PC-3 (cell line): ENCODE results near the gene PPP2R3A.

Source experiments
- EZH2 ChIP-seq: fragments of 300-600 bp; sonication (generic); IDR thresholded peaks from one replicate; pipeline ENCODE4 v1.6.1; 2017; ENCODE audit warnings: antibody characterized with exemption, mild to moderate bottlenecking, low read length; ENCODE audit not compliant: unreplicated experiment
- EZH2phosphoT487 ChIP-seq: fragments of 300-600 bp; sonication (generic); IDR thresholded peaks from 2 replicates; pipeline ENCODE4 v1.6.1; 2018; ENCODE audit warnings: mild to moderate bottlenecking, antibody characterized with exemption, low read length, borderline replicate concordance
- TF ChIP-seq, protein P1 (sequence below): fragments of 300-600 bp; sonication (generic); conservative IDR thresholded peaks from 2 replicates; pipeline ENCODE4 v1.5.1; 2017; ENCODE audit warnings: antibody characterized with exemption, low read depth, mild to moderate bottlenecking, low read length

DNA sequence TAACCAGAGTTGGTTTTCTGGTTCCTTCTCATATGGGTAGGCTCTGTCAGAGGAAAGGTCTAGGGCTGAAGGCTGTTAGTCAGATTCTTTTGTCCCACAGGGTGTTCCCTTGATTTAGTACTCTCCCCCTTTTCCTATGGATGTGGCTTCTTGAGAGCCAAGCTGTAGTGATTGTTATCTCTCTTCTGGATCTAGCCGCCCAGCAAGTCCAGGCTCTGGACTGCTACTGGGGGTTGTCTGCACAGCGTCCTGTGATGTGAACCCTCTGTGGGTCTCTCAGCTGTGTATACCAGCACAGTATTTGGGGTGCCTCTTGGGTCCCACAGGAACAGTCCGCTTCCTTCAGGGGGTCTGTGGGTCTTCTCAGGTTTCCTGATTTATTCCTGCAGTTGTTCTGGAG, 70.8 kb downstream of the PPP2R3A start:
- TF ChIP-seq, protein P1, sequence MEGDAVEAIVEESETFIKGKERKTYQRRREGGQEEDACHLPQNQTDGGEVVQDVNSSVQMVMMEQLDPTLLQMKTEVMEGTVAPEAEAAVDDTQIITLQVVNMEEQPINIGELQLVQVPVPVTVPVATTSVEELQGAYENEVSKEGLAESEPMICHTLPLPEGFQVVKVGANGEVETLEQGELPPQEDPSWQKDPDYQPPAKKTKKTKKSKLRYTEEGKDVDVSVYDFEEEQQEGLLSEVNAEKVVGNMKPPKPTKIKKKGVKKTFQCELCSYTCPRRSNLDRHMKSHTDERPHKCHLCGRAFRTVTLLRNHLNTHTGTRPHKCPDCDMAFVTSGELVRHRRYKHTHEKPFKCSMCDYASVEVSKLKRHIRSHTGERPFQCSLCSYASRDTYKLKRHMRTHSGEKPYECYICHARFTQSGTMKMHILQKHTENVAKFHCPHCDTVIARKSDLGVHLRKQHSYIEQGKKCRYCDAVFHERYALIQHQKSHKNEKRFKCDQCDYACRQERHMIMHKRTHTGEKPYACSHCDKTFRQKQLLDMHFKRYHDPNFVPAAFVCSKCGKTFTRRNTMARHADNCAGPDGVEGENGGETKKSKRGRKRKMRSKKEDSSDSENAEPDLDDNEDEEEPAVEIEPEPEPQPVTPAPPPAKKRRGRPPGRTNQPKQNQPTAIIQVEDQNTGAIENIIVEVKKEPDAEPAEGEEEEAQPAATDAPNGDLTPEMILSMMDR: no peak
- TF ChIP-seq EZH2: no peak
- no peak for TF ChIP-seq EZH2phosphoT487
